Measurements from ENCODE around the gene HMGN3.

The HMGN3 gene

DNA sequence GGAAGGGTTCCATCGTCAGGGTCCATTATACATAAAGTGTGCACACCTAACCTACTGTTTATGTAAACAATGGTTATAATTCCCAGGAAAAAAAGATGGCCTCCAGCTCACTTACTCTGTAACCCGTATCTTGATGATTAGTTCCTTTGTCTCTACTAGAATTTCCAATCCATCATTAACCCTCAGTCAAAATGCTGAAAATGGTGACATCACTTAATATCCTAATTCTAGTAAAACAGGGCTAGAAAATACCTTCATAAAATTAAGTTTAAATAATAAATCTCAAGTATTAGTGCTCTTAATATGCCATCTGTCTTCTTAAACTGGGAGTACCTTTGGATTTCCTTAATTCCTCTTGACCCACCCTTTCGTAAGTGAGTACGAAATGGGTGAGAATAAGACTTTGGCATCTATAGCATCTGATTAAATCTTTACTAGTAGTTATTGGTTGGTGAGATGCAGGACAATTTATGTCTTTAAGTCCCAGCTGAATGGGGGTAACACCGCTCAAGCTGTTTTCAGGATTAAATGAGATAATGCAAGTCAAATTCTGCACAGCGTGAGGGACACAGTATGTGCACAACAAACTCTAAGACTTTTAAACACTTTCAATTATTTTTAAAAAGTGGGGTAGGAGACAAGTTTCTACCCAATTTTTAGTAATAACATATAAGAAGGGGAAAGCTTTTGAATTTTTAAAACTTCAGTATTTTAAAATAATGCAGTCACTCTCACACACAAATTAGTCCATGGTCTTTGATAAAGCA lies 1.6 kb downstream of the HMGN3 start:
- DNase-seq (ENCODE audit: low spot score): no peak

DNA sequence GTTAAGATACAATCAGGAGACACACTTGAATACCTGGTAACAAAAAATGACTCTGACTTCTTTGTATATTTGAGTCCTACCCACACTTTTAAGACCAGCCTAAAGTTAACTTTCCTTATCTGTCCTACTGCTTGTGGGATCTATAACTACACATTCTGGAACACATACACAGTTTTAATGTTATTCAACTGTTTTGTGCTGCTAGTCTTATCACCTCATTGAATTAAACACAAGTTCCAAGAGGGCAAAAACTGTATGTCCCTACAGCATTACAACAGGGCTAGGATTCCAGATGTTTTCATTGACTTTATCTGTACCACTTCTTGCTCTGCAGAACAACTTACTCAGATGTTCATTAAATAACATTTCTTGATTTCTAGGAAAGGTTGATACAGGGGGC lies 2.8 kb downstream of the HMGN3 start:
- DNase-seq (ENCODE audit: low spot score): no peak

DNA sequence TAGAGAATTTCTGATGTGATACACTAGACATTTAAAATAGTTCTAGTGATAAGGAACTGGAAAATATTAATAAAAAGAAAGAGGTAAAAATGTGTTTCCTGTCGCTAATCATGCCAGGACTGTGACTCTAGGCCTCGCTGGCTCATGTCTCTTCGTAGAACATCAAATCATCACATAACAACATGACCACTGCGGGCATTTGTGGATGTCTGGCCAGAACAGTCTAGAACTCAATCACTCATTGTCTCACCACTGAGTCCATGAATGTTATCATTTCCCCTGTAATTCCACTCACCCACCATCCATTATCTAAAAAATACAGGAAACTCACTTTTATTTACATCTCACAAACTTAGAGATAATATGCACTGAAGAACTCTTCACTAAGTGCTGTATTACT lies 3.4 kb downstream of the HMGN3 start:
- DNase-seq (ENCODE audit: low spot score): no peak

DNA sequence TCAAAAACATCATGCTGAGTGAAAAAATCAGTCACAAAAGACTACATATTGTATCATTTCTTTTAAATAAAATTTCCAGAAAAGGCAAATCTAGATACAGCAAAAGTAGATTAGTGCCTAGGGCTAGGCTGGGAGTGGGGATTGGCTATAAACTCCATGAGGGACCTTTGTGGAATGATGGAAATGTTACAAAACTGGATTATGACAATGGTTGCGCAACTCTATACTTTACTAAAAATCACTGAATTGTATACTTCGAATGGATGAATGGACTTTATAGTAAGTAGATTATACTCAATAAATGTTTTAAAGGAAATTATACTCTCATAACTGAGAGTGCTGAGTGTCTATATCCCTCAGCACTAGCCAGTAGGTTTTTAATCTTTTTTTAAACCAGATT lies 4.3 kb downstream of the HMGN3 start:
- no peak for DNase-seq (ENCODE audit: low spot score)

DNA sequence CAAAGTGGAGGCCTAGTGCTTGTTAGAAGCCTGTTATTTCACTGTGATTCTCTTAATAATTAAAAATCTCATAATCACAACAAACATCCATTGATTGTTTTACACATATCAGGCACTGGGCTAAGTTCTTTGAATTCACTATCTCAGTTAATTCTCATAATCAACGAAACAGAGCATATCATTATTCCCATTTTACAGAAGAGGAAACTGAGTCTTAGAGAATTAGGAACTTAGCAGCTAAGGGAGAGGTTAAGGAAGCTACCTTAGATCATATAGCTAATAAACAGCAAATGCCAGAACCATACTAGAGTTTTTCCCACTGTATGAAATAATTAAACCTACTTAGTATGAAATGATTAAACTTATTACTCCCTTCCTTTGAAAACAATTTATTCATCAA lies 7.0 kb downstream of the HMGN3 start:
- no peak for DNase-seq (ENCODE audit: low spot score)

DNA sequence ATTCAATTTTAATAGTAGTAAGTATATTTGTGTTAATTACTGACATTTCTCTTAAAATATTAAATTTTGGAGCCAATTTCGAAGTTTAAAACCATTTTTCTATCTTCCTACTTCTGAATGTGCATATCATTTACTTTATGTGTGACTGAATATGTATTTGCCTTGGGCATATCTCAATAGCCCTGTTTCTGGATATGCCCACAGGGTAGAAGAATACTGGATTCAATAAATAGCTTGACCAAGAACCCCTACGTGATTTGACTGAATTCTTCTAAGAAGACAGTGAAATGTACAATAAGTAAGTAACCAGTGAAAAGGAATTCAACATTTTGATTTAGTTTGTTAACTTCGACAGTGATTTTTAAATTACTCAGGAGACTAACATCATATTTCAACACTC lies 7.8 kb downstream of the HMGN3 start:
- no peak for DNase-seq (ENCODE audit: low spot score)

DNA sequence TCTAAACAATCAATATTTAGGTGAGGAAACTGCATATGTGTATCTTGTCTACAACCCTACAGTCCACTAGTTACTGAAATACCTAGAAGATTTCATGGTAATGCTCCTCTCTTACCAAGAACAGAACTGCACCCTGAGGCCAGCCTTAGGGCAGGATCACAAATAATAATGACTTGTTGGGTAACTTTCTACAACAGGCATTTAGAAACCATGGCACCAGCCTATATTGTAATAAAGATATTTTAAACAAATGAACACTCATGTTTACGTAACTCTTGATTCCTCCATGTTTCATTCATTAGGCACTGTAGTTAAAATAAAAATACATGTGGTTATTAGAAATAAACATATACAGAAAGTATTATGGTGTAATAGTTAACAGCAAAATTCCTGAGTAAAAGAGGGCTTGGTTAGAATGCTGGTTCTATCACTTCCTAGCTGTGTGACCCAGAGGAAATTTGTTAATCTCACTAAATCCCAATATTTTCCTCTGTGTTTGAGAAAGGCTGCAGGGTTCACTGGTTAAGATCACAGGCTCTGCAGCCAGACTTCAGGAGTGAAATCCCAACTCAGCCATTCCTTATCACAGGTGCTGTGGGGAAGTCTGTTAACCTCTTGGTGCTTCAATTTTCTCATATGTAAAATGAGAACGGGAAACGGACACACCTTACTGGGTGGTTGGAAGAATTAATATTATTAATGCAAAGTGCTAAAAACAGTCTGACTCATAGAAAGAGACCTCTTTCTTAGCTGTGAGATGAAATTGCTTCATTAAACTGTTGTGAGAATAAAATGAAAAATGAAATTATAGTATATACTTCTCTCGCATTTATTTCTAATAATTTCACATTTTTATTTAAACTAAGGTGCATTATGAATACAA lies 8.5 kb downstream of the HMGN3 start:
- DNase-seq (ENCODE audit: low spot score): no peak

DNA sequence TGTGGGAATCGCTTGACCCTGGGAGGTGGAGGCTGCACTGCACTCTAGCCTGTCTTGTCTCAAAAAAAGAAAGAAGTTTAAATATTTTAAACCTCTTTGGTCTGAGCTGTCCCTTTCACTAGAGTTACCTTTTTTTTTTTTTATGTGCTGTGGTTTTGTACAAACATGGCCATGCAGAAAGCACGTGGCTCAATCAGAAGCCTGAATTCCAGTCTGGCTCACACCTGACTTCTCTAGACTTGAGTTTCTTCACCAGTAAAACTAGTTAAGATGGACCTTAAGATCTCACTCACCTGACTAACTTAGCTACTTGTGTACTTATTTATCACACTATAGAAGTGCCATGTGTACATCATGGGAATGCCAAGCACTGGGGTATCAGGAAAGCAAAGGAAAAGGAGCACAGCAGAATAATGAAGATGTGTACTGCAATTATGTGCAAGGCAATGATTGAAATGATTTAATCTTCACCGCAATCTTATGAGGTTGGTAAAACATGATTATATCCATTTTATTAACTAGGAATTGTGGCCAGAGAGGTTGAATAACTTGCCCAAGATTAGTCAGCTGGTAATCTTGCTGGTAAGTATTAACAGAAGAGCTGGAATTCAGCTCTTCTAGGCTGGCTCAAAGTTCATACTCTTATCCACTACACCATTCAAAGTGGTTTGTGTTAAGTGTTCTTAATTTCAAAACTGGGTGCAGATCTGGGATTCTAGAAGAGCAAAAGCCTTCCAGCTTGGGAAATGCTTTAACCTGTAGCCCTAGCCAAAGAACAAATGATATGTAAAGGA lies 10.7 kb downstream of the HMGN3 start:
- DNase-seq (ENCODE audit: low spot score): no peak

DNA sequence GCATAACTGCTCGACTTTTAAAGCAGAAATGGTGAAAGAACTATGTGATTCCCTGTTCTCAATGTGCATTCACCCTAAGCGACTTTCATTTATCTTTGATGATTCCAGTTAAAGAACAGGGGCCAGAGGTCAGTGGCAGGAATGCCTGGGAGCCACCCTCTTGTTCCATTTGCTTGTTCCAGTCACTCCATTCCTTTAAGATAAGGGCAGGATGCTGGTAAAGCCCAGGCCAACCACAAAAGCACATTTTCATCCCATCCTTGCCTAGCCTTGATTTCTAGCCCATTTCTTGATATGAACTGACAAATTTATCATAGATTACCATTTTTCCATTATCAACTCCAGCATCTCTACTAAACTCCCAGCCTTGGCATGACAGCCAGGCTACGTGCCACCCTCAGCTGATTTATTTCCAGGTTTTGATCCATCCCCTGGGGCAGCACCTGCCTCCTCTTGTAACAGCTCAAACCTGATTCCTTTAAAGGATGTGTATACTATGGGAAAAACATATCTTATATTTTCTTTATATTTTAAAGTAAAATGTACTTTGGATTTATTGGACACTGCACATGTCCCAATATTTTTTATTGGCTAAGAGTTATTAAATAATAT lies 19.2 kb downstream of the HMGN3 start:
- no peak for DNase-seq (ENCODE audit: low spot score)

DNA sequence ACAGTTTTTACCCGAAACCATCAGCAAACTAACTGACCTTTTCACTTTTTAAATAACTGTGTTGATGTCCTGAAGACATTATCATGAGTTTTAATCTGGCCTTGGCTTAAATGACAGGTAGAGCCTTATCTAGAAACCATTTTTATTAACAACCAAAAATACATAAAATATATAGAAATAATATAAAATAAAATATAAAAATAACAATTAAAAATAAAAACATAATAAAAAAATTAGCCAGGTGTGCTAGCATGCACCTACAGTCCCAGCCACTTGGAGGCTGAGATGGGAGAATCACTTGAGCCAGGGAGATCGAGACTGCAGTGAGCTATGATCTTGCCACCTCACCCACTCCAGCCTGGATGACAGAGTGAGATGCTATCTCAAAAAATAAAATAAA lies 21.6 kb downstream of the HMGN3 start:
- no peak for DNase-seq (ENCODE audit: low spot score)

DNA sequence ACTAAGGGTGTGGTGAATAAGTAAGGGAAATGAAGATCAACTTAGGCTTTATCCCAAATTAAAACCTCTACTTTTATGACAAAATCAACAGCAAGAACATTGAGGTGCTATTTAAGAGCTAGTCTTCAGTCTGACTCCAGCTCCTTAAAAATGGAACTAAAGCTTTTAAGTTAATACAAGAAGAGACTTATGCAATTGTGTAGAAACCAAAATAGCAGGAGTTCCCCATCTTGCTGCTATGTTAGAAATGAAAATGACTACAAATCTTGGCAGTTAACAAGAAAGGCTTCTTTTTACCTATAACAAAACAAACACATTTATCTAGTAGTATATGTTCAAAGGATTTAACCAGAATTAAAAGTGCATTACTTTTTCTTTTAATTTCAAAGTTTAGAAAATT lies 25.7 kb downstream of the HMGN3 start:
- no peak for DNase-seq (ENCODE audit: low spot score)

DNA sequence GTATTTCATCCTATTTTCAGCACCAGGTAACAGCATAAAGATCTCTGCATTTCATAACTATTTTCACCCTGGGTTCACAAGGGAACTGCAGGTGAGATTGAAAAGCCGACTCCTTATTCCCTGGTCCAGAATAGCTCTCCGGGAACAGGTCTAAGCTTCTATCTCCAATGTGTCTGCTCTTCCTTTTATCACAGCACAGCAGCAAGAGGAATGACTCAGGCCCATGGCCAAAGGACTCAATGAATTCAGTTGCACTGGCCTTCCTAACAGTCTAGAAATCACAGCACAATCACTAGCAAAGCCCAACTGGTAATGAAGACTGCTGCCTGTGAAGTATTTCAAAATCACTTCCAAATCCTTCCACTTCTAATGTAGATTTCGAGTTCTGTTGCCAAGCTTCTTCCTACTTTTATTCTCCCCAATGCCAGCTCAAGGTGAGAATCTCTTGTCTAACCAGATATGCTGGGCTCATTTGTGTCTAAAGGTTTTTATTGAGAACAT lies 30.7 kb downstream of the HMGN3 start:
- no peak for DNase-seq (ENCODE audit: low spot score)

DNA sequence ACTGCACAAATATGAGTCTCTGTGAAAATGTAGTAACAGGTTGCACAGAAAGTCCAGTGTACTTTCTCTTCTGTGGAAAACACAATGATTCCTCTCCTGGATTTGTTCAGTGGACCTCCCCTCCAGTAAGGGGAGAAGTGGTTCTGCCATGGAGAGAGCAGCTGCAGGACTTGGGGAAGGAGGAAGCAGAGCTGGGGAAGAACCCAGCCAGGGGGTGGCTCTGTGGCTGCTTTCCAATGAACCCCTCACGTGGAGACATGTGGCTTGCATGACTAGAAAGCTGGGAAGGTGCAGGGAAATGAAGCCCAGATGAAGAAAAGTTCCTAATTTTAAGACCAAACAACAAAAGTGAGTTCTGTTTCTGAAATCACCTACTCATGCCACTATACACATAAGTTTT lies 31.9 kb downstream of the HMGN3 start:
- DNase-seq (ENCODE audit: low spot score): no peak

DNA sequence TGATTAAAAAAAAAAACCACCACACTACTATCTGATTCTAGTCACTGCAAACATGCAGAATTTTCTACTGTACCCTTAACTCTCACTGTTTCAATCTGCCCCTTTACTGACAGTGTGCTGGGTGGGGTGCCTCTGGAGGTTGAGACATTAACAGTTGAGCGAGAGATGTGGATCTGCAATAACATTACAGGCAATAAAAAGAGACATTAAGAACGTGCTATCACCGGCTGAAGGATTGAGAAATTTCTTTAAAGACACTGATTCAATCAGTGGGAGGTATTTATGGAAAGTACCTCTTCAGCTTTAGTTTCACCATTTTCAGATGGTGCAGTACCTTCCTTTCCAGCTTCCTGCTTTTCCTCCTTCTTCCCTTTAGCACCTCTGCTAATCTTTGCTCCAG lies 32.5 kb downstream of the HMGN3 start:
- DNase-seq (ENCODE audit: low spot score): no peak

DNA sequence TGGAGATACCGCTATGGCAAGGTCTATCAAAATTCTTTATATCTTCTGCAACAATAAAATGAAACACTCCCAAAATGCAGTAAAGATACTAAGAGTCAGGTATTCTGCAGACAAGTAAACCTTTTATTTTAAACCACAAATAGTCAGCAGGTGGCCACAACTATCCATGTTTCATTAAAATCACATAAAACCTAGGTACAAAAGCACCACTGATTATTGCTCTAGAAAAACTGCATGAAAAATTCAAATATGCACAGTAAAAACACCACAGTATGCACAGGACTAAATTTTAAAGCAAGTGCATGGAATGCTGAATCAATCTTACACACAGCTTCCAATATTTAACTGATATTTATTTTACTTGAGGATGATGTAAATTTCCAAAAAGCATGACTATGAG lies 33.3 kb downstream of the HMGN3 start:
- DNase-seq (ENCODE audit: low spot score): no peak

DNA sequence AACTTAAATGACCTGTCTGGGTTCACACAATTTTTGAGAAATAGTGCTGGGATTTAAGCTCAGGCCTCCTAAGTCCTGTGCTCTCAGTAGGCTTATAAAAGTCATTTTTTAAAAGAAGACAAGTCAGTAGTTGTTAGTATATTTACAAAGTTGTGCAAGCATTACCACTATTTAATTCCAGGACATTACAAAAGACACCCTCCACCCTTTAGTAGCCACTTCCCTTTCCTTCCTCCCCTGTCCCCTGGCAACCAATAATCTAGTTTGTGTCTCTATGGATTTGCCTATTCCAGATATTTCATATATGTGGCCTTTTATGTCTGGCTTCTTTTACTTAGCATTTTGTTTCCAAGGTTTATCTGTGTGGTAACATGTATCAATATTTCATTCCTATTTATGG lies 37.6 kb downstream of the HMGN3 start:
- no peak for DNase-seq (ENCODE audit: low spot score)

DNA sequence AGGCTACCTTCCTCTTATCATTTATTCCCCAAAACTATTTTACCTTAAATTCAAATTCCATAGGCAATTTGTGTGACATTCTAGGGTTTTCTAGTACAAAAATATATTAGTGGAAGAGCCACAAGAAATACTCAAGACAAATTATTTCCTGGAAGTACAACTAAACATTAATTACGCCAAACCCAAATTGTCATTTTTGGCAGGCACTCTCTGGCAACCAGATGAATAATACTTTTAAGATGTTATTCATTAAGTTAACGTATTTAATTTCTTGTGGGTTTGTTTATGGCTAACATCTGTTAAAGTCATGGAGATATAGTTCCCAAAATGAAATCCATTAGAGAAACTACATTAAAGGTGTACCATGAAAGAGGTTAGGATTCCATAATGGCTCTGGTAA lies 40.5 kb downstream of the HMGN3 start:
- DNase-seq (ENCODE audit: low spot score): no peak

DNA sequence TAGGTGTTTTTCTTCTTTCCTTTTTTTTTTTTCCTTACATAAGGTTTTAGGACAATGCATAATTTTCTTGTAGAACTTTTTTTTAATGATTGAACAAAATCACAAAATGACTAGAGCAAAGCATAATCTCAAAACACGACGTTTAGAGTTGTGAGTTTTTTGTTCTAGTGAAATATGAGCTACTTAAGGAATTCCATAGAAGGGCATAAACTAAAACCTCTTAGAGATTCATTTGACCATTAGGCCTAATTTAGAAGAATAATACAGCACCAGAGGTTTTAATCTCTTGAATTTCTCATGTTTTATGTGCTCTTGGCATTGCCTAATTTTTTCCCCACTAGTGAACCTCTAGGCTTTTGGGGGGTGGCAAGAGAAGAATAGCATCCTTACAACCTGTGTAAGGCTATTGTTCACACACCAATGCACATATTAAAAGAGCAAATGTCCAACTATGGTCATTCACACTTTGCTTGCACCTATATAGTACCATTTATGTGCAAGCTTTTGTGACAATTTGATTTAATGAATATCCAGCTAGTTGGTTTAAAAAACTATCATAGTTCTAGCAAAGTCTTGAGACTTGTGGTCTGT lies 44.6 kb downstream of the HMGN3 start:
- DNase-seq (ENCODE audit: low spot score): no peak

DNA sequence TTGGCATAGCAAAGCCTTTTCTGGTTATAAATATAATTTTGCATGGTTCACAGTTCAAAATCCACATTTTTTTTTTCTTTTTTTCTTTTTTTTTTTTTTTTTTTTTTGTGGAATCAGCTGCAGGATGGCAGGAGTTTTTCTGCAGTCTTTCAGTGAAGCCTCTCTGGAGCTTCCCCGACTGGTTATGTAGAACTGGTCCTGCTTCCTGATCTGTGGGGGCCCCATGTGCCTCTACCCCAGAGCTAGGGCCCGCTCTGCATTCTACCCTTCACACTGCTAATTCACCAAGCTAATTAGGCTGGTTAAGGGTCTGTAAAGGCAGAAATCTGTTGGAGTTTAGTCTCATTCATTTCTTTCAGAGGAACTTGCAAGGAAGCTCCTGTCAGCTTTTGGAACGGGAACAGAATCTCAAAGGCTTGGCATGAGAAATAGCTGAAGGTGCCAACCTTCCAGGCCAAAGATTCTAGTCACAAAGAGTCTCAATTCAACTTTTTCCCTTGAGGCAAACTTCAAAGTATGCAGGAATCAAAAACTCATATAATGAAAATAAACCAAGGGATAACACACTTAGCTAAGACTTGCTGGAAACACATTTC lies 45.5 kb downstream of the HMGN3 start:
- DNase-seq (ENCODE audit: low spot score): no peak

DNA sequence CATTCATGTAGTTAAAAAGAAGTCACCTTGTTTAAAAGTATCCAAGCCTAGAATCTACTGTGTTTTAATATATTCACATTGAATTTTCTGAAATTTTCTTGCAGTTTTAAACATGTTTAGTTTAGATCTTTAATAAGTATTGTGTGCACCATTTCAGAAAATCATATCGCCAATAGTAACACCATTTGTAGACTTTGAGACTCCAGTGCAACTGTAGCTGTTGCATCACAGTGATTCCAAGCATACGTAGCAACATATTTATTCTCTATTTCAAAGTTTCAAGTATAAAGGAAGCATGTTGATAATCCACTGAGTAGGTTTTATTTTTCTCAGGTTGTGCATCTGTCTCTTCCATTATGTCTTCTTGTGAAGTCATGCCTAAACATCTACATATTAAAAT lies 46.4 kb downstream of the HMGN3 start:
- no peak for DNase-seq (ENCODE audit: low spot score)

DNA sequence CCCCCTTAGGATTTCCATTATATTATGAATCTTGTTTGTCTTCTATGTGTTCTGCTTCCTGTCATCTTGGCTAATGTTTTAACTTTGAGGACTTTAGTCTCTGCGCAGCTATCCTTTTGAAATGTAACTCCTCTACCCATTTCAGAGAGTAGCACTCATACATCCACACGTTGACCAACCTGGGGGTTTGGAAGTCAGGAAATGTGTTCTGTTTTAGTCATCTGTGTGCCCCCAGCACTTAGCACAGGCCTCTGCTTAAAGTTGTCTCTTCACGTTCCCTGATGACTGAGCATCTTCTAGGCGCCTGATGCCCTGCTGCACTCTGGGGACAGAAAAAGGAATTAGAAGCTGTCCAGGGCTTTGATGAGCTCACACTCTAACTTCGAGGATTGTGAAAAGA lies 47.9 kb downstream of the HMGN3 start:
- no peak for DNase-seq (ENCODE audit: low spot score)

All from COLO829 (cell line).